ENCODE data around the gene TRAK1.
"Not testable (repeated sequence)": the region's sequence is repeated elsewhere in the genome, so short reads cannot be mapped to it uniquely, and the experiment has no call there.

The TRAK1 gene

GRCh38 chr3:42090973-42091731 is at the start of gene TRAK1:
Gene TRAK1 (plus strand): TSS chr3:42091357. CDS start chr3:42091470, 113 bp downstream.
- no peak for DNase-seq

- DNase-seq, result no peak
These were observed 48.4 kb upstream of the TRAK1 start for GRCh38 chr3:42042747-42043098.

GRCh38 chr3:42043099-42043813 is 47.9 kb upstream of the TRAK1 start:
- no peak for DNase-seq

- no peak for DNase-seq
These were observed 45.4 kb upstream of the TRAK1 start for GRCh38 chr3:42045708-42046243.

- not testable (repeated sequence) for DNase-seq
These were observed 42.6 kb upstream of the TRAK1 start for GRCh38 chr3:42048526-42048925.

GRCh38 chr3:42050126-42050525 is 41.0 kb upstream of the TRAK1 start:
- no peak for DNase-seq

GRCh38 chr3:42051384-42052131 is 39.6 kb upstream of the TRAK1 start:
- no peak for DNase-seq

- no peak for DNase-seq
These were observed 39.0 kb upstream of the TRAK1 start for GRCh38 chr3:42052132-42052483.

GRCh38 chr3:42052484-42053351 is 38.4 kb upstream of the TRAK1 start:
- no peak for DNase-seq

GRCh38 chr3:42053476-42053875 is 37.7 kb upstream of the TRAK1 start:
- no peak for DNase-seq

- no peak for DNase-seq
These were observed 35.9 kb upstream of the TRAK1 start for GRCh38 chr3:42055291-42055690.

GRCh38 chr3:42056840-42057239 is 34.3 kb upstream of the TRAK1 start:
- no peak for DNase-seq

- DNase-seq, result no peak
These were observed 33.5 kb upstream of the TRAK1 start for GRCh38 chr3:42057561-42058211.

- DNase-seq, result no peak
These were observed 30.0 kb upstream of the TRAK1 start for GRCh38 chr3:42061025-42061712.

GRCh38 chr3:42061713-42062380 is 29.3 kb upstream of the TRAK1 start:
- DNase-seq, result no peak

GRCh38 chr3:42062464-42062863 is 28.7 kb upstream of the TRAK1 start:
- DNase-seq, result no peak

- DNase-seq, result no peak
These were observed 27.3 kb upstream of the TRAK1 start for GRCh38 chr3:42063888-42064287.

GRCh38 chr3:42066516-42067181 is 24.5 kb upstream of the TRAK1 start:
- no peak for DNase-seq

- DNase-seq, result no peak
These were observed 23.8 kb upstream of the TRAK1 start for GRCh38 chr3:42067326-42067725.

All from cortex of kidney (tissue), 1 donor.